Measurements from ENCODE around the gene TTLL11. TPM values are rescaled to one million over a fixed set of nuclear protein-coding genes. Genes with fewer than 3 reads are reported as not detected.

TTLL11 gene
- total RNA-seq, 3 donors from 2014 or later = 6.0 to 22.2 (median 6.4) TPM

GRCh38 chr9:122116448-122117173, 23.5 kb upstream of the TTLL11 start:
- ATAC-seq (no peak), DNase-seq (no peak)
- intact Hi-C loops (cut with DNase I, micrococcal nuclease) = no loop called here
- no peak for TF ChIP-seq CTCF (IDR thresholded peaks at IDR 0.05)
- Histone ChIP-seq H3K9me3 (no peaks in the 10 kb centered on the region), H3K4me1 (ENCODE audit: low read depth) (no peaks in the 10 kb centered on the region), H3K36me3 (ENCODE audit: low read depth) (no peaks in the 10 kb centered on the region), H3K4me3 (no peak overlapping the region)

- no peak for TF ChIP-seq CTCF (IDR thresholded peaks at IDR 0.05)
- no peak for DNase-seq
- H3K9me3 ChIP-seq = no peaks in the 10 kb centered on the region
- H3K36me3 ChIP-seq (ENCODE audit: low read depth) = no peaks in the 10 kb centered on the region
- no peak for ATAC-seq
- intact Hi-C loops (cut with DNase I, micrococcal nuclease) = no loop called here
- no peak overlapping the region for H3K4me3 ChIP-seq
- H3K4me1 ChIP-seq (ENCODE audit: low read depth) = no peaks in the 10 kb centered on the region
These were observed 22.9 kb upstream of the TTLL11 start for GRCh38 chr9:122116040-122116439.

- no peaks in the 10 kb centered on the region for H3K4me1 ChIP-seq (ENCODE audit: low read depth)
- intact Hi-C loops (cut with DNase I, micrococcal nuclease) = no loop called here
- TF ChIP-seq CTCF (IDR thresholded peaks at IDR 0.05) = no peak
These were observed 22.3 kb upstream of the TTLL11 start for GRCh38 chr9:122115176-122116035.

GRCh38 chr9:122113574-122113973, 20.5 kb upstream of the TTLL11 start:
- no peaks in the 10 kb centered on the region for H3K9me3 ChIP-seq
- TF ChIP-seq CTCF (IDR thresholded peaks at IDR 0.05) = no peak
- no peak overlapping the region for H3K4me3 ChIP-seq
- H3K36me3 ChIP-seq (ENCODE audit: low read depth) = no peaks in the 10 kb centered on the region
- ATAC-seq (no peak), DNase-seq (no peak)
- no peaks in the 10 kb centered on the region for H3K4me1 ChIP-seq (ENCODE audit: low read depth)
- intact Hi-C loops (cut with DNase I, micrococcal nuclease) = no loop called here

More at GRCh38 chr9:122115176-122116035, 22.3 kb upstream of the TTLL11 start:
- Histone ChIP-seq H3K9me3 (no peaks in the 10 kb centered on the region), H3K4me3 (no peak overlapping the region), H3K36me3 (ENCODE audit: low read depth) (no peaks in the 10 kb centered on the region)
- ATAC-seq = no peak
- DNase-seq = no peak

- no peaks in the 10 kb centered on the region for H3K36me3 ChIP-seq (ENCODE audit: low read depth)
- no peak overlapping the region for H3K4me3 ChIP-seq
- intact Hi-C loops (cut with DNase I, micrococcal nuclease) = no loop called here
- TF ChIP-seq CTCF (IDR thresholded peaks at IDR 0.05) = no peak
- no peaks in the 10 kb centered on the region for H3K9me3 ChIP-seq
- no peaks in the 10 kb centered on the region for H3K4me1 ChIP-seq (ENCODE audit: low read depth)
- ATAC-seq (no peak), DNase-seq (no peak)
These were observed 19.1 kb upstream of the TTLL11 start for GRCh38 chr9:122112238-122112637.

All from mucosa of descending colon (tissue), 3 donors.